Lower leg skin (tissue), 3 donors: ENCODE results near the gene SCD5.

Source experiments
- CTCF ChIP-seq, 3 donors: fragments of 450-650 bp; IDR thresholded peaks; one replicate each; pipeline ENCODE4 v1.5.1; 2016; ENCODE audit warnings: antibody characterized with exemption in 3 of 3, mild to moderate bottlenecking in 3 of 3, moderate library complexity in 2 of 3
- POLR2A ChIP-seq, 2 donors: fragments of 450-650 bp; IDR thresholded peaks; one replicate each; pipeline ENCODE4 v1.6.1; 2016 to 2017; ENCODE audit warnings: antibody characterized with exemption in 2 of 2, mild to moderate bottlenecking in 1 of 2, moderate library complexity in 1 of 2

DNA sequence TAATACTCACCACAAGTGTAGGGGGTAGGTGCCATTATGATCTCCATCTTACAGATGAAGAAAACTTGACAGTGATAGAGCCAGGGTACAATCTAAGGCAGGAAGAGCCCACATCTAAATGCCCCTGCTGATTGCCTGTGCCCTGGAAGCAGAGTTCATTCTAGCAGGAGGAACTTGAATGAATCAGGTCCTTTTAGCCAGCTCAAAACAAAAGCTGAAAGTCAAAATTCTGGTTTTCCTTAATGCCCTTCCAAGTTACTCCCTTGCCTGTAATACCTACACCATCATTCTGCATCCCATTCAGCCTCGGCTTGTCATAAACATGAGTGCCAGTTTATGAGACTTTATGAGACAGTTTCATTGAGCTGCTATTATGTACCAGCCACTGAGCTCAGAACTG lies 89.6 kb downstream of the SCD5 start:
- TF ChIP-seq CTCF (IDR thresholded peaks at IDR 0.05): no peak
- TF ChIP-seq POLR2A (IDR thresholded peaks at IDR 0.05): no peak
